GM12878 (cell line): Measurements from ENCODE around the gene EBLN2.

ENCODE experiments used
- EGR1 ChIP-seq, 2 experiments: IDR thresholded peaks; 1 replicate in 1 of 2; 2 replicates in 1 of 2; pipeline ENCODE4 v1.6.1; 2011 to 2012; ENCODE audit warnings: low read depth in 2 of 2, low read length in 2 of 2, borderline replicate concordance in 1 of 2, mild to moderate bottlenecking in 1 of 2, moderate library complexity in 1 of 2
- EP300 ChIP-seq, 2 experiments: fragments of 150-350 bp in 1 of 2; IDR thresholded peaks; 2 replicates each; pipeline ENCODE4 v1.6.1; 2011 to 2012; ENCODE audit warnings: low read depth in 2 of 2, low read length in 2 of 2, borderline replicate concordance in 1 of 2, improper control_type of control experiment in 1 of 2, inconsistent platforms in 1 of 2; ENCODE audit not compliant: control insufficient read depth in 1 of 2
- ESRRA ChIP-seq: IDR thresholded peaks from 2 replicates; pipeline ENCODE4 v1.6.1; 2012; ENCODE audit warnings: mild to moderate bottlenecking, low read length, improper control_type of control experiment
- NR2F1 ChIP-seq: fragments of 450-650 bp; conservative IDR thresholded peaks from 2 replicates; pipeline ENCODE4 v1.6.1; 2017; ENCODE audit warnings: mild to moderate bottlenecking
- YY1 ChIP-seq: IDR thresholded peaks from 2 replicates; pipeline ENCODE4 v1.6.1; 2011; ENCODE audit warnings: low read depth, mild to moderate bottlenecking, low read length
- ZNF274 ChIP-seq: IDR thresholded peaks from one replicate; pipeline ENCODE4 v1.8.0; 2011; ENCODE audit not compliant: insufficient read length, insufficient read depth
- TF ChIP-seq, protein P1 (sequence below), 3 experiments: IDR thresholded peaks in 2 of 3; conservative IDR thresholded peaks in 1 of 3; 2 replicates each; pipeline ENCODE4 v1.5.1; 2011; ENCODE audit warnings: low read depth in 3 of 3, low read length in 3 of 3, mild to moderate bottlenecking in 3 of 3, control low read depth in 2 of 3, moderate library complexity in 2 of 3, inconsistent platforms in 1 of 3, mixed read lengths in 1 of 3; ENCODE audit not compliant: control insufficient read depth in 2 of 3, insufficient read depth in 1 of 3; ENCODE audit errors: extremely low read depth in 1 of 3
- TF ChIP-seq, protein P2 (sequence below): fragments of 450-650 bp; IDR thresholded peaks from 2 replicates; pipeline ENCODE4 v1.6.1; 2018; ENCODE audit warnings: borderline replicate concordance, mild to moderate bottlenecking; ENCODE audit not compliant: partially characterized antibody
- TF ChIP-seq, protein P3 (sequence below): fragments of 450-650 bp; IDR thresholded peaks from 2 replicates; pipeline ENCODE4 v1.6.1; 2017; ENCODE audit warnings: mild to moderate bottlenecking, moderate library complexity
- TF ChIP-seq, protein P4 (sequence below): fragments of 450-650 bp; IDR thresholded peaks from 2 replicates; pipeline ENCODE4 v1.6.1; 2017; ENCODE audit warnings: antibody characterized with exemption, mild to moderate bottlenecking, moderate library complexity
- TF ChIP-seq, protein P5 (sequence below): IDR thresholded peaks from 2 replicates; pipeline ENCODE4 v1.6.1; 2011; ENCODE audit warnings: low read depth, low read length, improper control_type of control experiment, borderline replicate concordance

DNA sequence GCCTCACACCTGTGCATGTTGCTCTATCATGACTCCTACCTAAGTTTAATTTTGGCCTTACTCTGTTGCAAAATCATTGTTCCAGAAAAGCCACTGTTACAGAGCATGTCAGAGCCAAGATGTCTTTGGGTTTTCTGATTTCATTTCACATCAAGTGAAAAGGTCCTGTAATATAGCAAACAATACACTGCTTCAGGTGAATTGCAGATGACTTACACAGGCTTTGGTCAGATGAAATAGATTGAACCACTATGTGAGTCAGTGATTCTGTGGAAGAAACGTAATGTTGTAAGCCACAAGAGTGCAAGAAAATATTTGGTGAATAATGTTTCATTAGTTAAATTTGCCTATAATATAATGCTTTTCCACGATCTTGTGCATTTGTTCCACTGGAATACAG, 22.7 kb downstream of the EBLN2 start:
- TF ChIP-seq, protein P1, sequence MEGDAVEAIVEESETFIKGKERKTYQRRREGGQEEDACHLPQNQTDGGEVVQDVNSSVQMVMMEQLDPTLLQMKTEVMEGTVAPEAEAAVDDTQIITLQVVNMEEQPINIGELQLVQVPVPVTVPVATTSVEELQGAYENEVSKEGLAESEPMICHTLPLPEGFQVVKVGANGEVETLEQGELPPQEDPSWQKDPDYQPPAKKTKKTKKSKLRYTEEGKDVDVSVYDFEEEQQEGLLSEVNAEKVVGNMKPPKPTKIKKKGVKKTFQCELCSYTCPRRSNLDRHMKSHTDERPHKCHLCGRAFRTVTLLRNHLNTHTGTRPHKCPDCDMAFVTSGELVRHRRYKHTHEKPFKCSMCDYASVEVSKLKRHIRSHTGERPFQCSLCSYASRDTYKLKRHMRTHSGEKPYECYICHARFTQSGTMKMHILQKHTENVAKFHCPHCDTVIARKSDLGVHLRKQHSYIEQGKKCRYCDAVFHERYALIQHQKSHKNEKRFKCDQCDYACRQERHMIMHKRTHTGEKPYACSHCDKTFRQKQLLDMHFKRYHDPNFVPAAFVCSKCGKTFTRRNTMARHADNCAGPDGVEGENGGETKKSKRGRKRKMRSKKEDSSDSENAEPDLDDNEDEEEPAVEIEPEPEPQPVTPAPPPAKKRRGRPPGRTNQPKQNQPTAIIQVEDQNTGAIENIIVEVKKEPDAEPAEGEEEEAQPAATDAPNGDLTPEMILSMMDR (IDR thresholded peaks at IDR 0.05 in 2 of 3, conservative IDR thresholded peaks at IDR 0.05 in 1 of 3; ENCODE audit: control insufficient read depth in 2 of 3, extremely low read depth in 1 of 3, insufficient read depth in 1 of 3, low read depth in 3 of 3, low read length in 3 of 3) = no peak
- TF ChIP-seq ZNF274 = no peak
- no peak for TF ChIP-seq NR2F1
- TF ChIP-seq, protein P2, sequence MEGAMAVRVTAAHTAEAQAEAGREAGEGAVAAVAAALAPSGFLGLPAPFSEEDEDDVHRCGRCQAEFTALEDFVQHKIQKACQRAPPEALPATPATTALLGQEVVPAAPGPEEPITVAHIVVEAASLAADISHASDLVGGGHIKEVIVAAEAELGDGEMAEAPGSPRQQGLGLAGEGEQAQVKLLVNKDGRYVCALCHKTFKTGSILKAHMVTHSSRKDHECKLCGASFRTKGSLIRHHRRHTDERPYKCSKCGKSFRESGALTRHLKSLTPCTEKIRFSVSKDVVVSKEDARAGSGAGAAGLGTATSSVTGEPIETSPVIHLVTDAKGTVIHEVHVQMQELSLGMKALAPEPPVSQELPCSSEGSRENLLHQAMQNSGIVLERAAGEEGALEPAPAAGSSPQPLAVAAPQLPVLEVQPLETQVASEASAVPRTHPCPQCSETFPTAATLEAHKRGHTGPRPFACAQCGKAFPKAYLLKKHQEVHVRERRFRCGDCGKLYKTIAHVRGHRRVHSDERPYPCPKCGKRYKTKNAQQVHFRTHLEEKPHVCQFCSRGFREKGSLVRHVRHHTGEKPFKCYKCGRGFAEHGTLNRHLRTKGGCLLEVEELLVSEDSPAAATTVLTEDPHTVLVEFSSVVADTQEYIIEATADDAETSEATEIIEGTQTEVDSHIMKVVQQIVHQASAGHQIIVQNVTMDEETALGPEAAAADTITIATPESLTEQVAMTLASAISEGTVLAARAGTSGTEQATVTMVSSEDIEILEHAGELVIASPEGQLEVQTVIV = no peak
- no peak for TF ChIP-seq ESRRA
- TF ChIP-seq, protein P3, sequence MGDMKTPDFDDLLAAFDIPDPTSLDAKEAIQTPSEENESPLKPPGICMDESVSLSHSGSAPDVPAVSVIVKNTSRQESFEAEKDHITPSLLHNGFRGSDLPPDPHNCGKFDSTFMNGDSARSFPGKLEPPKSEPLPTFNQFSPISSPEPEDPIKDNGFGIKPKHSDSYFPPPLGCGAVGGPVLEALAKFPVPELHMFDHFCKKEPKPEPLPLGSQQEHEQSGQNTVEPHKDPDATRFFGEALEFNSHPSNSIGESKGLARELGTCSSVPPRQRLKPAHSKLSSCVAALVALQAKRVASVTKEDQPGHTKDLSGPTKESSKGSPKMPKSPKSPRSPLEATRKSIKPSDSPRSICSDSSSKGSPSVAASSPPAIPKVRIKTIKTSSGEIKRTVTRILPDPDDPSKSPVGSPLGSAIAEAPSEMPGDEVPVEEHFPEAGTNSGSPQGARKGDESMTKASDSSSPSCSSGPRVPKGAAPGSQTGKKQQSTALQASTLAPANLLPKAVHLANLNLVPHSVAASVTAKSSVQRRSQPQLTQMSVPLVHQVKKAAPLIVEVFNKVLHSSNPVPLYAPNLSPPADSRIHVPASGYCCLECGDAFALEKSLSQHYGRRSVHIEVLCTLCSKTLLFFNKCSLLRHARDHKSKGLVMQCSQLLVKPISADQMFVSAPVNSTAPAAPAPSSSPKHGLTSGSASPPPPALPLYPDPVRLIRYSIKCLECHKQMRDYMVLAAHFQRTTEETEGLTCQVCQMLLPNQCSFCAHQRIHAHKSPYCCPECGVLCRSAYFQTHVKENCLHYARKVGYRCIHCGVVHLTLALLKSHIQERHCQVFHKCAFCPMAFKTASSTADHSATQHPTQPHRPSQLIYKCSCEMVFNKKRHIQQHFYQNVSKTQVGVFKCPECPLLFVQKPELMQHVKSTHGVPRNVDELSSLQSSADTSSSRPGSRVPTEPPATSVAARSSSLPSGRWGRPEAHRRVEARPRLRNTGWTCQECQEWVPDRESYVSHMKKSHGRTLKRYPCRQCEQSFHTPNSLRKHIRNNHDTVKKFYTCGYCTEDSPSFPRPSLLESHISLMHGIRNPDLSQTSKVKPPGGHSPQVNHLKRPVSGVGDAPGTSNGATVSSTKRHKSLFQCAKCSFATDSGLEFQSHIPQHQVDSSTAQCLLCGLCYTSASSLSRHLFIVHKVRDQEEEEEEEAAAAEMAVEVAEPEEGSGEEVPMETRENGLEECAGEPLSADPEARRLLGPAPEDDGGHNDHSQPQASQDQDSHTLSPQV = no peak
- TF ChIP-seq EP300 (IDR thresholded peaks at IDR 0.05; ENCODE audit: borderline replicate concordance in 1 of 2, control insufficient read depth in 1 of 2, low read depth in 2 of 2, low read length in 2 of 2) = no peak
- TF ChIP-seq, protein P4, sequence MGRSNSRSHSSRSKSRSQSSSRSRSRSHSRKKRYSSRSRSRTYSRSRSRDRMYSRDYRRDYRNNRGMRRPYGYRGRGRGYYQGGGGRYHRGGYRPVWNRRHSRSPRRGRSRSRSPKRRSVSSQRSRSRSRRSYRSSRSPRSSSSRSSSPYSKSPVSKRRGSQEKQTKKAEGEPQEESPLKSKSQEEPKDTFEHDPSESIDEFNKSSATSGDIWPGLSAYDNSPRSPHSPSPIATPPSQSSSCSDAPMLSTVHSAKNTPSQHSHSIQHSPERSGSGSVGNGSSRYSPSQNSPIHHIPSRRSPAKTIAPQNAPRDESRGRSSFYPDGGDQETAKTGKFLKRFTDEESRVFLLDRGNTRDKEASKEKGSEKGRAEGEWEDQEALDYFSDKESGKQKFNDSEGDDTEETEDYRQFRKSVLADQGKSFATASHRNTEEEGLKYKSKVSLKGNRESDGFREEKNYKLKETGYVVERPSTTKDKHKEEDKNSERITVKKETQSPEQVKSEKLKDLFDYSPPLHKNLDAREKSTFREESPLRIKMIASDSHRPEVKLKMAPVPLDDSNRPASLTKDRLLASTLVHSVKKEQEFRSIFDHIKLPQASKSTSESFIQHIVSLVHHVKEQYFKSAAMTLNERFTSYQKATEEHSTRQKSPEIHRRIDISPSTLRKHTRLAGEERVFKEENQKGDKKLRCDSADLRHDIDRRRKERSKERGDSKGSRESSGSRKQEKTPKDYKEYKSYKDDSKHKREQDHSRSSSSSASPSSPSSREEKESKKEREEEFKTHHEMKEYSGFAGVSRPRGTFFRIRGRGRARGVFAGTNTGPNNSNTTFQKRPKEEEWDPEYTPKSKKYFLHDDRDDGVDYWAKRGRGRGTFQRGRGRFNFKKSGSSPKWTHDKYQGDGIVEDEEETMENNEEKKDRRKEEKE = no peak
- TF ChIP-seq, protein P5, sequence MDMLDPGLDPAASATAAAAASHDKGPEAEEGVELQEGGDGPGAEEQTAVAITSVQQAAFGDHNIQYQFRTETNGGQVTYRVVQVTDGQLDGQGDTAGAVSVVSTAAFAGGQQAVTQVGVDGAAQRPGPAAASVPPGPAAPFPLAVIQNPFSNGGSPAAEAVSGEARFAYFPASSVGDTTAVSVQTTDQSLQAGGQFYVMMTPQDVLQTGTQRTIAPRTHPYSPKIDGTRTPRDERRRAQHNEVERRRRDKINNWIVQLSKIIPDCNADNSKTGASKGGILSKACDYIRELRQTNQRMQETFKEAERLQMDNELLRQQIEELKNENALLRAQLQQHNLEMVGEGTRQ = no peak
- no peak for TF ChIP-seq EGR1 (IDR thresholded peaks at IDR 0.05; ENCODE audit: borderline replicate concordance in 1 of 2, low read depth in 2 of 2, low read length in 2 of 2)
- TF ChIP-seq YY1 = no peak
